Measurements from ENCODE around the gene ZNF469.

- TF ChIP-seq, protein P1, sequence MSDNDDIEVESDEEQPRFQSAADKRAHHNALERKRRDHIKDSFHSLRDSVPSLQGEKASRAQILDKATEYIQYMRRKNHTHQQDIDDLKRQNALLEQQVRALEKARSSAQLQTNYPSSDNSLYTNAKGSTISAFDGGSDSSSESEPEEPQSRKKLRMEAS (IDR thresholded peaks at IDR 0.05; ENCODE audit: insufficient read depth, insufficient read length), result no peak
- no peak for TF ChIP-seq POLR2A (IDR thresholded peaks at IDR 0.05; ENCODE audit: low read depth, low read length)
Measured at GRCh38 chr16:88400186-88400585, 17.4 kb downstream of the ZNF469 start.
